Measurements from ENCODE around the gene PLEK2.
"Not testable (repeated sequence)": the region's sequence is repeated elsewhere in the genome, so short reads cannot be mapped to it uniquely, and the experiment has no call there.

The PLEK2 gene

GRCh38 chr14:67341231-67341630, 70.7 kb downstream of the PLEK2 start:
- peaks cover 33% of the 10 kb centered on the region for H3K36me3 ChIP-seq (ENCODE audit: control insufficient read depth, insufficient read depth, low read length)
- not testable (repeated sequence) for H3K27ac ChIP-seq (ENCODE audit: insufficient read depth, low read depth, low read length, poor library complexity, severe bottlenecking); H3K4me1 ChIP-seq (ENCODE audit: control insufficient read depth, insufficient read depth, low read length); H3K27me3 ChIP-seq (ENCODE audit: control insufficient read depth, insufficient read depth, low read length, poor library complexity, severe bottlenecking); H3K9me3 ChIP-seq (ENCODE audit: control insufficient read depth, low read length); H3K4me3 ChIP-seq (ENCODE audit: insufficient read depth, low read depth, low read length)
- 96 to 98% methylated on average over 29 to 31 of the region's 31 CpGs for WGBS, 2 experiments

Measured in ectodermal cell (in vitro differentiated cells).